Mucosa of stomach (tissue), 1 donor: ENCODE data around the gene URB1.
"Not testable (repeated sequence)": the region's sequence is repeated elsewhere in the genome, so short reads cannot be mapped to it uniquely, and the experiment has no call there.

Experiments
- H3K27me3 ChIP-seq: one replicate; pipeline ENCODE4 v1.7.0; 2013; ENCODE audit warnings: mild to moderate bottlenecking, low read length; ENCODE audit not compliant: control insufficient read depth, insufficient read depth
- H3K36me3 ChIP-seq: one replicate; pipeline ENCODE4 v1.7.0; 2013; ENCODE audit warnings: low read length; ENCODE audit not compliant: control insufficient read depth, insufficient read depth
- H3K4me1 ChIP-seq: one replicate; pipeline ENCODE4 v1.7.0; 2013; ENCODE audit warnings: mild to moderate bottlenecking, low read length; ENCODE audit not compliant: control insufficient read depth, insufficient read depth
- H3K4me3 ChIP-seq: one replicate; pipeline ENCODE4 v1.7.0; 2013; ENCODE audit warnings: low read length
- H3K9ac ChIP-seq: one replicate; pipeline ENCODE4 v1.7.0; 2013; ENCODE audit warnings: mild to moderate bottlenecking, low read length, moderate library complexity
- H3K9me3 ChIP-seq: one replicate; pipeline ENCODE4 v1.7.0; 2013; ENCODE audit warnings: mild to moderate bottlenecking, low read length, moderate library complexity; ENCODE audit not compliant: control insufficient read depth
- donor health status: Pancreatic carcinoma.

The URB1 gene

DNA sequence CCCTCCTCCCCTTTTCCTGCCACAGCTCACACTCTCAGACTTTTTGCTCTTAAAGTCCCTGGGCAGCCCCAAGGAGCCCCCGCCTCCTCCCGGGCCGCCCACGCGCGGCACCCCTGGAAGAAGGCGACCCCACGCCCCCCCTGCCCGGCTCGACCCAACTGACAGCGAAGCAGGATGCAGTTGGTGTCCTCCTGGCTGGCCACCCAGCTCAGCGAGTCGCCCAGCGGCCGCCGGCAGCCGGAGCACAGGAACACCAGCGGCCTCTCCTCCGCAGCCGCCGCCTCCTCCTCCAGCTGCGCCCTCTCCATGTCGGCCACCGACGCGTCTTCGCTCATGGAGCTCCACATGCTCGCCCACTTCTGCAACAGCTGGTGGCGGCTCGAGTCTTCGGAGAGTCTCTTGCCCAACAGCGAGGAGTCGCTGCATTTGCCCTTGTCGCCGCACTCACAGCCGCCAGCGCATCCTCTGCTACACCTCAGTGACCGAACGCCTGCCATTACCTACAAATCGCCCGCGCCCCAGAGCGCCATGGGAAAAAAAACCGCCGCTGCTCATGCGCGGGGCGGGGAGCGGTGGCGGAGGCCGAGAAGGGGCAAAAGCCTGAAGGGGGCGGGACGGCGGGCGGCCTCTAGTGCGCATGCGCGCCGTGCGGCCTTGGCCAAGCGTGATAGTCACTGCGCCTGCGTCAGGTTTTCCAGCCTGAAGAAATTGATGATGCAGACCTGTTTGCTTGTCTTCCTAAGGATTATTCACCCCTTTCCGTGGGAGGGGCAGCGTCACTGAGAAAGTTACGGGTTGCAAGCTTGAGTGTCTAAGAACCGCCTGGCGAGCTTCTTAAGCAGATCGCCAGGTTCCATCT lies 114.1 kb downstream of the URB1 start, which contains the start of gene MIS18A:
Gene MIS18A, minus strand, starts transcription at position 532 of the 859 bp plus-strand sequence. Its CDS starts 35 bp downstream, at position 497.
- H3K36me3 ChIP-seq = no peaks in the 10 kb centered on the region
- H3K4me3 ChIP-seq = peak within 1 kb of the TSS; percentile 92
- no peaks in the 10 kb centered on the region for H3K27me3 ChIP-seq
- H3K9ac ChIP-seq = peak within 1 kb of the TSS; percentile 83
- H3K9me3 ChIP-seq = no peaks in the 10 kb centered on the region
- peaks cover 12% of the 10 kb centered on the region for H3K4me1 ChIP-seq

DNA sequence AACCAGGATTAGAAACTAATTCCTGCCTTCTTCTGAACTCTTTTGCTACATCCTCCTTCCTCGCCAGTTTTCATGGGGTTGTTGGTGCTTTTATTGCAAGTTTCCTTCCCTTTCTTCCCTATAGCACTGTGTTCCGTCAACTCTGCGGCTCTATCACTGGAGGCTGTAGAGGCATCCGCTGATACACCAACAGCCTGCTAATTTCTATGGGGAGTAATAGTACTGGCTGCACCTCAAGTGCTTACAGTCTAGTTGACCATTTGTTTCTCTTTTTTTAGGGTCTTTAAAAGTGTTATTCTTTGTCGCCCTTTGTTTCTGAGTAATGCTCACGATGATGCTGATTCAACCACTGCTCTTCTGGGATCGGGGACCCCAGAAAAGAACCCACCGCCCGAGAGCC lies 114.7 kb downstream of the URB1 start:
- Histone ChIP-seq H3K27me3 (no peaks in the 10 kb centered on the region), H3K4me3 (peak overlapping the region; percentile 92), H3K4me1 (peaks cover 12% of the 10 kb centered on the region), H3K36me3 (no peaks in the 10 kb centered on the region), H3K9ac (peak overlapping the region; percentile 83), H3K9me3 (no peaks in the 10 kb centered on the region)

DNA sequence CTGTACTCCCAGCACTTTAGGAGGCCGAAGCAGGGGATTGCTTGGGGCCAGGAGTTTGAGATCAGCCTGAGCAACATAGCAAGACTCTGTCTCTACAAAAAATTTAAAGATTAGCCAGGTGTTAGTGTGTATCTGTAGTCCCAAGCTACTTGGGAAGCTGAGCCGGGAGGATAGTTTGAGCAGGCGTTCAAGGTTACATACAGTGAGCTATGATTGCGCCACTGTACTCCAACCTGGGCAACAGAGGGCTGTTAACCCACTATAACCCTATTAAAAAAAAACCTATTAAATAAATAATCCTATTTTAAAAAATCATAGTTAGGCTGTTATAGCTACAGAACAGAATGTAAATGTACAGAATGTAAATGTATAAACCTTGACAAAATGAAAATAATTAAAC lies 116.1 kb downstream of the URB1 start:
- Histone ChIP-seq H3K9me3 (no peaks in the 10 kb centered on the region), H3K4me1 (peaks cover 12% of the 10 kb centered on the region), H3K36me3 (no peaks in the 10 kb centered on the region), H3K27me3 (no peaks in the 10 kb centered on the region), H3K9ac (no peak overlapping the region), H3K4me3 (no peak overlapping the region)

DNA sequence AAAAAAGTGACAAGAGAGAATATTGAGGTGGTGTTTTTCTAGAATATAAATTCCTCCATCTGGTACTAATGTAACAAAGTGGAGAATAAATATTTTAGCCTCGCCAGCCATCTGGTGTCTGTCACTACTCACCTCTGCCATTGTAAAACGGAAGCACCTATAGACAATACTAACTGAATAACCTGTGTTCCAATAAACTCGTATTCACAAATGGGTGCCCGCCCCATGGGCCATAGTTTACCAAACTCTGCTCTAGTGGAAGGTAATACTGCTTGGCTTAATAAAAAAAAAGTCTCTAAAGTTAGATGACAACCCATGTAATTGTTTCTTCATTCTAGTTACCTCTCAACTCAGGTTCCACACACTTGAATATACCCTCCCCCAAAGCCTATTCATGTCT lies 122.1 kb downstream of the URB1 start:
- H3K27me3 ChIP-seq = no peaks in the 10 kb centered on the region
- H3K9me3 ChIP-seq = no peaks in the 10 kb centered on the region
- H3K36me3 ChIP-seq = no peaks in the 10 kb centered on the region
- H3K9ac ChIP-seq = no peak overlapping the region
- no peak overlapping the region for H3K4me3 ChIP-seq
- no peaks in the 10 kb centered on the region for H3K4me1 ChIP-seq

DNA sequence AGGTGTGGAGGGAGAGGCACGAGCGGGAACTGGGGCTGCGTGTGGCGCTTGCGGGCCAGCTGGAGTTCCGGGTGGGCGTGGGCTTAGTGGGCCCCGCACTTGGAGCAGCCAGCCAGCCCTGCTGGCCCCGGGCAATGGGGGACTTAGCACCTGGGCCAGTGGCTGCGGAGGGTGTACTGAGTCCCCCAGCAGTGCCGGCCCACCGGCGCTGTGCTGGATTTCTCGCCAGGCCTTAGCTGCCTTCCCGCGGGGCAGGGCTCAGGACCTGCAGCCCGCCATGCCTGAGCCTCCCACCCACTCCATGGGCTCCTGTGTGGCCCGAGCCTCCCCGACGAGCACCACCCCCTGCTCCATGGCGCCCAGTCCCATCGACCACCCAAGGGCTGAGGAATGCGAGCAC lies 127.5 kb downstream of the URB1 start:
- H3K36me3 ChIP-seq, H3K27me3 ChIP-seq, H3K9me3 ChIP-seq, H3K4me1 ChIP-seq, H3K9ac ChIP-seq, H3K4me3 ChIP-seq: not testable (repeated sequence)

DNA sequence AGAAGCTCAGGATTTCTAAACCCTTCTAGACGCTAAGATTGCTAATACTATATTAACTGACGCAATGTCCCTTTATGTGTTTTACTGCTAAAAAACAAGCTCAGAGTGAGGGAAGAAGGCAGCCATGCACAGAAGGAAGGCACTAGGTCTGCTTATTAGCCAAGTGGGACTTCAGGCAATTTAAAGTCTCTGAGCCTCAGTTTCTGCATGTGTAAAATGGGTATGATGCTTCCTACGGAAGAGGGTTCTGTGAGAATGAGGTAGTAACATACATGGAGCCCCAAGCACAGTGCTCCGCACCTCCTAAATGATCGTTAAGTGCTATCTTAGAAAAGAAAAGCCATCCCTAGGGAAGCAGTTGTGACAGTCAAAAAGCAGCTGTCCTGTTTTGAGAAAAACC lies 130.9 kb downstream of the URB1 start:
- Histone ChIP-seq H3K9me3 (no peaks in the 10 kb centered on the region), H3K4me1 (no peaks in the 10 kb centered on the region), H3K4me3 (no peak overlapping the region), H3K9ac (no peak overlapping the region), H3K36me3 (no peaks in the 10 kb centered on the region), H3K27me3 (no peaks in the 10 kb centered on the region)
